H9 (cell line): Measurements from ENCODE around the gene GAMT. TPM values are rescaled to one million over a fixed set of nuclear protein-coding genes. Genes with fewer than 3 reads are reported as not detected.

Source experiments
- DNase-seq: peaks from one replicate; pipeline ENCODE4 v3.0.0-alpha.2; 2017
- H2AFZ ChIP-seq: one replicate; pipeline ENCODE4 v1.6.1; 2013; ENCODE audit warnings: mild to moderate bottlenecking, low read length, control low read depth, moderate library complexity
- H2AK5ac ChIP-seq: 2 replicates; pipeline ENCODE4 v1.6.1; 2013; ENCODE audit warnings: low read length, control low read depth, mixed read lengths; ENCODE audit not compliant: insufficient read length
- H2BK120ac ChIP-seq: one replicate; pipeline ENCODE4 v1.6.1; 2013; ENCODE audit warnings: low read depth, mild to moderate bottlenecking, low read length, control low read depth, inconsistent platforms; ENCODE audit not compliant: poor library complexity, severe bottlenecking
- H2BK12ac ChIP-seq: 2 replicates; pipeline ENCODE4 v1.6.1; 2013; ENCODE audit warnings: low read length, control low read depth, mixed read lengths, low read depth; ENCODE audit not compliant: insufficient read length
- H2BK15ac ChIP-seq: 2 replicates; pipeline ENCODE4 v1.6.1; 2013; ENCODE audit warnings: low read depth, low read length, control low read depth
- H2BK20ac ChIP-seq: one replicate; pipeline ENCODE4 v1.6.1; 2013; ENCODE audit warnings: low read depth, mild to moderate bottlenecking, low read length, control low read depth, inconsistent platforms; ENCODE audit not compliant: poor library complexity, severe bottlenecking
- H2BK5ac ChIP-seq: 2 replicates; pipeline ENCODE4 v1.6.1; 2013; ENCODE audit warnings: low read length, control low read depth, mixed read lengths; ENCODE audit not compliant: insufficient read length
- H3K14ac ChIP-seq: 2 replicates; pipeline ENCODE4 v1.6.1; 2013; ENCODE audit warnings: low read length, control low read depth; ENCODE audit not compliant: insufficient read depth
- H3K18ac ChIP-seq: 2 replicates; pipeline ENCODE4 v1.6.1; 2013; ENCODE audit warnings: low read depth, mild to moderate bottlenecking, mixed read lengths, low read length, control low read depth; ENCODE audit not compliant: insufficient read length
- H3K23ac ChIP-seq: 2 replicates; pipeline ENCODE4 v1.6.1; 2013; ENCODE audit warnings: low read length, control low read depth, mixed read lengths, low read depth; ENCODE audit not compliant: insufficient read length
- H3K23me2 ChIP-seq: 2 replicates; pipeline ENCODE4 v1.6.1; 2013; ENCODE audit warnings: low read depth, mild to moderate bottlenecking, mixed read lengths, low read length, control low read depth; ENCODE audit not compliant: insufficient read length, poor library complexity, severe bottlenecking
- H3K27ac ChIP-seq: 2 replicates; pipeline ENCODE4 v1.5.1; 2013; ENCODE audit warnings: low read length, control low read depth, mixed read lengths, low read depth; ENCODE audit not compliant: insufficient read length
- H3K27me3 ChIP-seq: 2 replicates; pipeline ENCODE4 v1.6.1; 2013; ENCODE audit warnings: low read length, control low read depth, inconsistent platforms; ENCODE audit not compliant: insufficient read depth
- H3K4ac ChIP-seq: 2 replicates; pipeline ENCODE4 v1.6.1; 2013; ENCODE audit warnings: low read depth, mild to moderate bottlenecking, control low read depth, inconsistent platforms, low read length, moderate library complexity
- H3K4me1 ChIP-seq: 2 replicates; pipeline ENCODE4 v1.6.1; 2013; ENCODE audit warnings: low read length, control low read depth, inconsistent platforms; ENCODE audit not compliant: insufficient read depth
- H3K4me2 ChIP-seq: 2 replicates; pipeline ENCODE4 v1.6.1; 2013; ENCODE audit warnings: low read length, control low read depth, mixed read lengths; ENCODE audit not compliant: insufficient read length, insufficient read depth
- H3K56ac ChIP-seq: 2 replicates; pipeline ENCODE4 v1.6.1; 2013; ENCODE audit warnings: low read depth, mild to moderate bottlenecking, mixed read lengths, low read length, control low read depth; ENCODE audit not compliant: insufficient read length
- H3K79me1 ChIP-seq: 2 replicates; pipeline ENCODE4 v1.6.1; 2013; ENCODE audit warnings: low read depth, mild to moderate bottlenecking, moderate library complexity, low read length, control low read depth, inconsistent platforms; ENCODE audit not compliant: insufficient read depth, poor library complexity, severe bottlenecking
- H3K79me2 ChIP-seq: 2 replicates; pipeline ENCODE4 v1.6.1; 2013; ENCODE audit warnings: low read length, control low read depth, inconsistent platforms; ENCODE audit not compliant: insufficient read depth
- H3K9ac ChIP-seq: 2 replicates; pipeline ENCODE4 v1.6.1; 2013; ENCODE audit warnings: low read length, control low read depth, mixed read lengths; ENCODE audit not compliant: insufficient read length; ENCODE audit errors: extremely low read depth
- H3K9me3 ChIP-seq: one replicate; pipeline ENCODE4 v1.6.1; 2013; ENCODE audit warnings: low read depth, low read length, inconsistent platforms; ENCODE audit not compliant: control insufficient read depth
- H3T11ph ChIP-seq: one replicate; pipeline ENCODE4 v1.6.1; 2013; ENCODE audit warnings: mild to moderate bottlenecking, low read length, control low read depth, inconsistent platforms
- H4K20me1 ChIP-seq: one replicate; pipeline ENCODE4 v1.6.1; 2013; ENCODE audit not compliant: control insufficient read depth, insufficient read length, insufficient read depth
- H4K5ac ChIP-seq: 2 replicates; pipeline ENCODE4 v1.6.1; 2013; ENCODE audit warnings: low read depth, mild to moderate bottlenecking, mixed read lengths, low read length, control low read depth; ENCODE audit not compliant: insufficient read length
- H4K8ac ChIP-seq: replicated peaks from 2 replicates; pipeline ENCODE4 v1.6.1; 2013; ENCODE audit warnings: low read length, control low read depth, mixed read lengths, low read depth; ENCODE audit not compliant: insufficient read length
- H4K91ac ChIP-seq: 2 replicates; pipeline ENCODE4 v1.6.1; 2013; ENCODE audit warnings: low read depth, mild to moderate bottlenecking, moderate library complexity, mixed read lengths, low read length, control low read depth; ENCODE audit not compliant: insufficient read length
- H3K27ac Mint-ChIP-seq, 3 experiments: 2 replicates in 2 of 3; 3 replicates in 1 of 3; pipeline ENCODE4 v1.8.0; 2020 to 2021; ENCODE audit warnings: mixed read lengths in 3 of 3, mild to moderate bottlenecking in 1 of 3, moderate library complexity in 1 of 3
- H3K27me3 Mint-ChIP-seq: 2 replicates; pipeline ENCODE4 v1.8.0; 2021; ENCODE audit warnings: low read depth, mild to moderate bottlenecking, moderate library complexity, mixed read lengths
- H3K36me3 Mint-ChIP-seq, 3 experiments: 2 replicates in 2 of 3; 3 replicates in 1 of 3; pipeline ENCODE4 v1.8.0; 2020 to 2021; ENCODE audit warnings: low read depth in 3 of 3, mixed read lengths in 3 of 3; ENCODE audit not compliant: insufficient read depth in 1 of 3
- H3K4me1 Mint-ChIP-seq, 2 experiments: 2 replicates each; pipeline ENCODE4 v1.8.0; 2020; ENCODE audit warnings: mixed read lengths in 2 of 2
- H3K4me3 Mint-ChIP-seq, 2 experiments: 2 replicates in 1 of 2; 3 replicates in 1 of 2; pipeline ENCODE4 v1.8.0; 2020 to 2021; ENCODE audit warnings: mild to moderate bottlenecking in 2 of 2, mixed read lengths in 2 of 2, moderate library complexity in 1 of 2
- H3K9me3 Mint-ChIP-seq, 2 experiments: 2 replicates in 1 of 2; 3 replicates in 1 of 2; pipeline ENCODE4 v1.8.0; 2020; ENCODE audit warnings: mild to moderate bottlenecking in 2 of 2, mixed read lengths in 2 of 2, moderate library complexity in 1 of 2
- CTCF ChIP-seq: fragments of 200-600 bp; sonication (generic); conservative IDR thresholded peaks from 3 replicates; pipeline ENCODE4 v1.8.0; 2021; ENCODE audit warnings: antibody characterized with exemption, mild to moderate bottlenecking
- WGBS: extraction: QIAGEN DNeasy Blood & Tissue Kit; methylation state at CpG from one replicate; pipeline ENCODE4 v1.1.7; 2013; ENCODE audit warnings: missing lambda C conversion rate, low lambda C conversion rate, mixed read lengths; ENCODE audit not compliant: insufficient read length; ENCODE audit errors: extremely low coverage; 5-methylcytosine and 5-hydroxymethylcytosine counted together
- total RNA-seq: library from RNA; stranded (reverse); gene quantifications from 2 replicates; pipeline ENCODE4 v1.2.1, GENCODE V29; 2021

GAMT gene
- total RNA-seq, 1 experiment from 2014 or later, result 26.6 TPM

GRCh38 chr19:1422360-1422759, 21.0 kb upstream of the GAMT start:
- Mint-ChIP-seq H3K27me3 (no peaks in the 10 kb centered on the region), H3K4me1 (peaks cover 3 to 24% of the 10 kb centered on the region in 2 experiments), H3K27ac (peak overlapping the region; percentile 34 to 88 (median 84); a peak in 6 of 7 replicates), H3K4me3 (no peak overlapping the region), H3K9me3 (no peaks in the 10 kb centered on the region), H3K36me3 (peaks cover 28 to 82% (median 80%) of the 10 kb centered on the region in 3 experiments)
- Histone ChIP-seq H2BK12ac (no peak overlapping the region), H3K9me3 (no peaks in the 10 kb centered on the region), H3K4ac (no peak overlapping the region), H4K8ac (no peak overlapping the region), H3K56ac (no peak overlapping the region), H3K27me3 (no peaks in the 10 kb centered on the region), H4K5ac (no peak overlapping the region), H3K4me2 (no peak overlapping the region), H3K18ac (no peak overlapping the region), H3K27ac (no peak overlapping the region), H2AFZ (no peak overlapping the region), H3K23me2 (peaks cover 6% of the 10 kb centered on the region), H3K14ac (no peak overlapping the region), H4K91ac (no peak overlapping the region), H3K9ac (no peak overlapping the region), H2BK5ac (no peak overlapping the region), H3K79me1 (peaks cover 7% of the 10 kb centered on the region), H2BK20ac (no peak overlapping the region), H3T11ph (no peak overlapping the region), H2AK5ac (no peak overlapping the region), H3K4me1 (no peaks in the 10 kb centered on the region; the same call in 1 of the 2 replicates), H3K79me2 (peaks cover 13% of the 10 kb centered on the region; the same call in 1 of the 2 replicates), H2BK15ac (no peak overlapping the region), H2BK120ac (no peak overlapping the region), H4K20me1 (peaks cover 2% of the 10 kb centered on the region), H3K23ac (no peak overlapping the region)
- DNase-seq, result no peak
- TF ChIP-seq CTCF, result no peak
- WGBS, result no CpG with 5 or more reads among the region's 16 CpGs
